OCI-LY7 (cell line): ENCODE measurements around the gene TANGO2.

Experiments
- EZH2phosphoT487 ChIP-seq: fragments of 200-600 bp; sonication (generic); IDR thresholded peaks from 2 replicates; pipeline ENCODE4 v1.6.1; 2018; ENCODE audit warnings: low read depth, borderline replicate concordance, mild to moderate bottlenecking, mixed run types, antibody characterized with exemption, low read length, moderate library complexity, mixed read lengths
- TF ChIP-seq, protein P1 (sequence below): fragments of 200-600 bp; sonication (generic); conservative IDR thresholded peaks from 2 replicates; pipeline ENCODE4 v1.5.1; 2014; ENCODE audit warnings: mild to moderate bottlenecking, antibody characterized with exemption, low read length, moderate library complexity, mixed read lengths

DNA sequence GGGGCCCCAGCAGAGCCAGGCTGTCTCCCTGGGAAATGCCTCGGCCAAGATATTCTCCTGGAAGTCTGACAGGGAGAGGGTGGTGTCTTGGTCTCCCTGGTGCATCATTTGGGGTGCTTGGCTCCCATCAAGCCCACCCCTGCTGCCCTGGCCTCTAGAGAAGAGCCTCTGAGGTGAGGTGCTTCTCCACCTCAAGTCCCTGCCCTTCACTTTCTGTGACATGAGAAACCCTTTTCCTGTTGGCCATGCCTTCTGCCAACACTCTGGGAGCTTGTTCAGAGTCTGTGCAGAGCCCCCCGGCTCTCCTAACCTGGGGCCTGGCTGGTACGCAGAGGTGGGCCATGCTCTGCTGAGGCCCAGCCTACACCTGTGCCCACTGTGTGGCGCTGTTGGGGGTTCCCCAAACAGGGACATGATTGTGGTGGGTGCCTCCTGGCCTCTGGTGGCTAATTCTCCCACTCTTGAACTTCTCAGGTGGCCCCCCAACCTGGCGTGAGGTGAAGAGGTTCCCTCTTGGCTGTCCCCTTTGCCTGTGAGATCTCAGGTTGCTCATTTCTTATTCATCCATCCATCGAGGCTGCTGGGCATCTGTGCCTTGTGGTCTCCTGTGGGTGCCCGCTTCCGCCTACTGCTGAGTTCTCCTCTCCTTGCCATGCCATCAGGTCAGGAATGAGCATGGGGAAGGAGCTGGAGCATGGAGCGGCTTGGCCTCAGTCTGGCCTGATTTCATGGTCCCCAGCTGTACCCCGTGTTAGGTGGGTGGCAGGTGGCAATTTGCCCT lies 40.0 kb downstream of the TANGO2 start:
- TF ChIP-seq, protein P1, sequence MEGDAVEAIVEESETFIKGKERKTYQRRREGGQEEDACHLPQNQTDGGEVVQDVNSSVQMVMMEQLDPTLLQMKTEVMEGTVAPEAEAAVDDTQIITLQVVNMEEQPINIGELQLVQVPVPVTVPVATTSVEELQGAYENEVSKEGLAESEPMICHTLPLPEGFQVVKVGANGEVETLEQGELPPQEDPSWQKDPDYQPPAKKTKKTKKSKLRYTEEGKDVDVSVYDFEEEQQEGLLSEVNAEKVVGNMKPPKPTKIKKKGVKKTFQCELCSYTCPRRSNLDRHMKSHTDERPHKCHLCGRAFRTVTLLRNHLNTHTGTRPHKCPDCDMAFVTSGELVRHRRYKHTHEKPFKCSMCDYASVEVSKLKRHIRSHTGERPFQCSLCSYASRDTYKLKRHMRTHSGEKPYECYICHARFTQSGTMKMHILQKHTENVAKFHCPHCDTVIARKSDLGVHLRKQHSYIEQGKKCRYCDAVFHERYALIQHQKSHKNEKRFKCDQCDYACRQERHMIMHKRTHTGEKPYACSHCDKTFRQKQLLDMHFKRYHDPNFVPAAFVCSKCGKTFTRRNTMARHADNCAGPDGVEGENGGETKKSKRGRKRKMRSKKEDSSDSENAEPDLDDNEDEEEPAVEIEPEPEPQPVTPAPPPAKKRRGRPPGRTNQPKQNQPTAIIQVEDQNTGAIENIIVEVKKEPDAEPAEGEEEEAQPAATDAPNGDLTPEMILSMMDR: peak; percentile 67
- TF ChIP-seq EZH2phosphoT487: no peak
